ENCODE data around the gene TSGA10IP. TPM values are rescaled to one million over a fixed set of nuclear protein-coding genes. Genes with fewer than 3 reads are reported as not detected.

The TSGA10IP gene
- total and polyA plus RNA-seq, 10 of the 15 experiments (the other 5 are each of a cell fraction or from before 2014, with no cell fraction given), result not detected

- H4K20me1 ChIP-seq (ENCODE audit: control insufficient read depth, insufficient read depth), result no peaks in the 10 kb centered on the region
- ChIA-PET POLR2A (interaction anchor here (0.6 to 3.6 kb wide), 6 partner anchors 8 to 259 kb away, joined by 3 to 62 read pairs (median 4); partner anchors contain the start of genes CCDC85B, FIBP and SIPA1), CTCF (interaction anchor here (1.1 to 6.5 kb wide), 6 partner anchors 7 to 185 kb away, joined by 3 to 67 read pairs (median 8); partner anchors contain the start of genes CCDC85B, FIBP and KAT5), SMC1A (ENCODE audit: uncharacterized antibody, unreplicated experiment) (interaction anchor here (1.1 to 1.7 kb wide), 2 partner anchors 9 to 31 kb away, joined by 3 to 6 read pairs; no protein-coding TSS in a partner anchor), RAD21 (ENCODE audit: unreplicated experiment) (no interaction called here)
- H3K9ac ChIP-seq (ENCODE audit: control insufficient read depth, insufficient read depth, low read length), result no peak overlapping the region
- peaks cover 20% of the 10 kb centered on the region for H3K4me1 ChIP-seq (ENCODE audit: control insufficient read depth, insufficient read depth, low read length)
- DNase-seq (ENCODE audit: low read depth, low spot score) (no peak), FAIRE-seq (no peak), ATAC-seq (no peak)
- no peak overlapping the region for H3K4me2 ChIP-seq (ENCODE audit: control insufficient read depth, insufficient read depth)
- 76% methylated on average over 4 of the region's 4 CpGs for whole genome bisulfite sequencing (ENCODE audit: insufficient coverage, insufficient replicate concordance, low lambda C conversion rate, missing lambda C conversion rate)
- H3K36me3 ChIP-seq (ENCODE audit: control insufficient read depth in 2 of 2, insufficient read depth in 2 of 2, low read length in 1 of 2), result no peaks in the 10 kb centered on the region
- no peak overlapping the region for H2AFZ ChIP-seq (ENCODE audit: control insufficient read depth, low read depth, low read length)
- no peaks in the 10 kb centered on the region for H3K27me3 ChIP-seq (replicated peaks in 1 of 2; ENCODE audit: control insufficient read depth in 2 of 2, insufficient read depth in 2 of 2, low read length in 1 of 2)
- intact Hi-C loops (cut with micrococcal nuclease; ENCODE audit: unreplicated experiment), result loop anchor here (10.0 kb wide), 1 partner anchor 238 kb away; no protein-coding TSS in a partner anchor
- in situ Hi-C loops (cut with MboI), result no loop called here
- H3K4me3 ChIP-seq, result no peak overlapping the region
- H3K9me3 ChIP-seq (replicated peaks; ENCODE audit: control insufficient read depth, insufficient read depth, low read length), result no peaks in the 10 kb centered on the region
- peaks cover 31% of the 10 kb centered on the region for H3K79me2 ChIP-seq (ENCODE audit: control insufficient read depth, insufficient read depth, low read length)
- no TSS peak for BruUV-seq (replicated peaks)
- no peak overlapping the region for H3K27ac ChIP-seq (ENCODE audit: control insufficient read depth, insufficient read depth)
- TF ChIP-seq CBX5 (IDR thresholded peaks at IDR 0.05; ENCODE audit: low read depth), result no peak
- TF ChIP-seq ZNF24 (IDR thresholded peaks at IDR 0.05), result no peak
- no peak for TF ChIP-seq REST (IDR thresholded peaks at IDR 0.05; ENCODE audit: low read depth, low read length)
- TF ChIP-seq CEBPZ (IDR thresholded peaks at IDR 0.05; ENCODE audit: low read depth, low read length), result no peak
- TF ChIP-seq HCFC1 (IDR thresholded peaks at IDR 0.05; ENCODE audit: low read length), result no peak
- no peak for TF ChIP-seq BMI1 (IDR thresholded peaks at IDR 0.05; ENCODE audit: borderline replicate concordance)
- TF ChIP-seq SIN3A (IDR thresholded peaks at IDR 0.05; ENCODE audit: low read depth, low read length), result no peak
- TF ChIP-seq SMAD5 (IDR thresholded peaks at IDR 0.05; ENCODE audit: low read depth), result no peak
- TF ChIP-seq ZBTB33 (IDR thresholded peaks at IDR 0.05), result no peak
- no peak for TF ChIP-seq USF1 (IDR thresholded peaks at IDR 0.05; ENCODE audit: borderline replicate concordance, extremely low read length, insufficient read depth, low read depth, low read length)
- no peak for TF ChIP-seq CREB1 (IDR thresholded peaks at IDR 0.05; ENCODE audit: low read depth)
- no peak for TF ChIP-seq TCF7 (IDR thresholded peaks at IDR 0.05; ENCODE audit: borderline replicate concordance)
- no peak for TF ChIP-seq PAX5 (IDR thresholded peaks at IDR 0.05; ENCODE audit: borderline replicate concordance, low read depth, low read length)
- TF ChIP-seq ELK1 (IDR thresholded peaks at IDR 0.05; ENCODE audit: low read depth, low read length), result no peak
Observed at GRCh38 chr11:65897020-65897471, 48.2 kb upstream of the TSGA10IP start.
